CD4-positive, alpha-beta T cell treated with Interleukin-15 for 1 hour (primary cell): ENCODE data around the gene RXRB.
"Not testable (repeated sequence)": the region's sequence is repeated elsewhere in the genome, so short reads cannot be mapped to it uniquely, and the experiment has no call there.

ENCODE experiments used
- DNase-seq: peaks from one replicate; pipeline ENCODE4 v3.0.0-alpha.2; 2020

RXRB gene

DNA sequence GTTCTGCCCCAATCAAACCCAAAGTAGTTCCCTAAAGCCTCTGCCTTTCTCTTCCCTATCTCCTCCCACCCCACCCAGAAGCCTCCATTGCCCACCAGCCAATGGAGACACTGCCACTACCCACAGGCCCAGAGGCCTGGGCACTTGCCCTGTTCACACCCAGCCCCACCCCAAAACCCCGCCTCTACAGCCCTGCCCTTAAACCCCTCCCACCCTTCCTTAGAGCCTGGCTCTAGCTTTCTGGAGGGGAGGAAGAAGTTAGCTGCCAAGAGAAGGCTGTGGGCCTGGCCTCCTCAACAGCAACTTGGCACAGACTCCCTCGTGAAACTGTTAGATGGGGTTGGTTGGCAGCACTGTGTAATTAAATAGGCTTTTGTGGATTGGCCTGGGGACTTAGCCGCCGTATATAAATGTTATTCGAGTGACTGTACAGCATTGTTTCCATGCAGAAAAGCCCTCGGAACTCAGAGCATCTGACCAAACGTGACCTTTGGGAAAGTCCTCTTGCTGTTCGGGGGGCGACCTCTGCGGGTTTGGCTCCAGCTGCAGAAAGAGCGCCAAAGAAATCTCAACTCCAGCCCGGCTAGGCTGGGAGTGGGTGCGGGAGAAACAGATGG is 39.6 kb downstream of the RXRB start:
- no peak for DNase-seq

DNA sequence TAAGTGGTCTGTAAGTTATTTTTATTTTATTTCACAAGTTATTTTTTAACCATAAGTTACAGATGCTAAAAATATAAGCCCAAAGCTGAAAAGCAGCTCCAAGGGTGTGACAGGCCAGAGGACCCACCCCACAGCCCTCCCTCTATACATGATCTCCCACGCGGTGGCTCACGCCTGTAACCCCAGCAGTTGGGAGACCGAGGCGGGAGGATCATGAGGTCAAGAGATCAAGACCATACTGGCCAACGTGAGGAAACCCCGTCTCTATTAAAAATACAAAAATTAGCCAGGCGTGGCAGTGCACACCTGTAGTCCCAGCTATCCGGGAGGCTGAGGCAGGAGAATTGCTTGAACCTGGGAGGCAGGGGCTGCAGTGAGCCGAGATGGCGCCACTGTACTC is 40.4 kb downstream of the RXRB start:
- no peak for DNase-seq

DNA sequence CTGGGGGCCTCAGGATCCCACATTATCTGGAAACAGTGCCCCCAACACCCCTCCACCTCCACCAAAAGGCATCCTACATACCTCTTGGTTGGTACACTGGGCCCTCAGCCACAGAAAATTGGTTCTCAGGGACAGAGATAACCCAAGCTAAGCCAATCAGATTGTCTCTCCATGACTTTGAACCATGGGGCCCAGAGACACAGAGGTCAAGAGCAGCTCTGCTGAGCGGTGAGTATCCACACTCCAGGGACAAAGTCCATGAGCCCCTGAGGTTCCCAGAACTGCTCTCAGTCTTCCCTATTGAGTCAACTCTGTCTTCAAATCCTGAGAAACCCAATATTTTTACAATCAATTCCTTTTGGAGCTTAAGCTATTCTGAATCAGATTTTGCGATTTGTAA is 43.5 kb downstream of the RXRB start:
- no peak for DNase-seq

DNA sequence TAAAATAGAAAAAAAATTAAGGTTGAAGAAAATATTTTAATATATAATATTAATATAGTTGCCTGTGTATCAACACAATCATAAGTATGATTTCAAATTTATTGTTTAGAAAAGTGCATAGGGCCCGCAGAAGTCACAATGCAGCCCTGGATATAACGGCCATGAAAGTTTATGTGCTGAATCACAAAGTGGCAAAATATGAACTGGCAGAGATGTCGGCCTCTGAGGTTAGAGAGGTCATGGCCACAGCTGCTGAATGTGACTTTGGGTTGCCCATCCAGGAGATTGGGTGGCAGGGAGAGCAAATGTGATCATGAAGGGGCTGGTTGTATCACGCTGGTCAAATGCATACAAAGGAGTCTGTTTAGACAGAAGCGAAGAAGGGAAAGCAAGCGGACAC is 43.9 kb downstream of the RXRB start:
- no peak for DNase-seq

DNA sequence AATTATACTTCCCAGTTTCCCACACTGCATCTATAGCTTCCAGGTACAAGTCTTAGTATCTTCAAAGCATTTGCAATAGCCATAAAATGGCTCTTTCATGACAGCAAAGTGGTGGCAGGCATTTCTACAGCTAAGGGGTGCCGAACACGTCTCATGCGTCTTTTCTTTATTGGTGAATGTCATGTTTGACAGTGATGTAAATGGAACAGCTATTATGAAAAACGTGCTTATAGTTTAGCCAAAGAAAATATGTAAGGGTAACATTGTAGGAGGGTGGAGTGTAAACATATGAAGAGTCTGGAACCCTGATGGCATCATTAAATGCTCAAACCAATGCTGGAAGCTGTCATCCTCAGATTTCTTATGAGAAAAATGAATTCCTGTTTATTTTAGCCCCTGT is 46.1 kb downstream of the RXRB start:
- DNase-seq, result no peak

DNA sequence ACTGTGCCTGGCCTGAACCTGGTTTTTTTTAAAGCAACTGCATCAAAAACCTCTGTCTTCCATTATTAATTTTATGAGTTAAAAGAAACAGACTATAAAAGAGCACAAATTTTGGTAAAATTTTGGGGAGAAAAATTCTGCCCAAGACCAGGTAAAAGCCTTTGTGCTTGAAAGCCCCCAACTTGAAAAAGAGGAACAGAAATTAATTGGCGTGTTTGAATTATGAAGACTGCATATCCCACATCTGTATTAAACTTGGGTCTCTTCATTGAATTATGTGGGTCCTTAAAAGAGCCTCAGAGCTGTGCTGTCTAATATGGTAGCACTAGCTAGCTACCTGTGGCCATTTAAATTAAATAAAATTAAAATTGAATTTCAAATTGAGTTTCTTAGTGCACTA is 49.4 kb downstream of the RXRB start:
- no peak for DNase-seq

DNA sequence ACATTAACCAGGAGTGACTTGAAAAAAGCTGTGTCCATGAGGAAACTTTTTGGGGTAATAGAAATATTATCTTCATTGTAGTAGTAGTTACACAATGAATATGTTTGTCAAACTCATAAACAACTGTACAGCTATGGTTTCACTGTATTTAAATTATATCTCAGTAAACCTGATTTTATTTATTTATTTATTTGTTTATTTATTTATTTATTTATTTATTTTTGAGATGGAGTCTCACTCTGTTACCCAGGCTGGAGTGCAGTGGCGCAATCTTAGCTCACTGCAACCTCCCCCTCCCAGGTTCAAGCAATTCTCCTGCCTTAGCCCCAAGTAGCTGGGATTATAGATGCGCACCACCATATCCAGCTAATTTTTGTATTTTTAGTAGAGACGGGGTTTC is 49.9 kb downstream of the RXRB start:
- not testable (repeated sequence) for DNase-seq

DNA sequence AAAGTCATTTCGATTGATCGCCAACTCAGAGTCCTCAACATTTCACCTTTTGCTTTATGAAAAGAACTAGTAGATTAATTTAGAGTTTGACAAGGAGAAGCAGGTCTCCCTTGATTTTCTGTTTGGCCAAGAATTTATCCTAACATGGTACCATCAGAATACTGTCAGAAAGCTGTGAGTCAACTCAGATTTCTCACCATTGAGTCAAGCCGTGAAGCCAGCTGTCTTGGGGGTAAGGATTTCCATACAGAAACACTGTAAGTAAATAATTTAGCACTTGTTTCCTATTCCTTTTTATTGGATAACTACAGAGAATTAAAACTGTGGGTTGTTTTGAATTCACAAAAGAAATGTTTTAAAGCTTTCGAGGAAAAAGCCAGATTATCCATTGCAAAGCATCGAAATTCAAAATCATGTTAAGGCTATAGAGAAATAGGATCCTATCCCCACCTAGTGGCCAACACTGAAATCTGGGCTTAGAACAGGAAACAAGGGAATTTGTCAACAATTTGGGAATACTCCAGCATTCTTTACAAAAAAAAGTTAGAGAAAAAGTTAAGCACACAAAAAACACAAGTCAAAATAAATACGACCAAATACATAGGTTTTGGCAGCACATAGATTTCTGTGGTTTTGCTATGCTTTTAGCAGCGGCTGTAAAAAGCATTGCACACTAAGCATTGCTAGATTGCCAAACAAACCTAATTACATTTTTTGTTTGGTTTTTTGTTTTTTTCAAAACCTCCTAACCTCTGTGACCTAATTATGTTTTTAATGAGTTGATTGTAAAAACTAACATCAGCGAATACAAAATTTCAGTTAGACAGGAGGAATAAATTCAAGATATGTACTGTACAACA is 52.4 kb downstream of the RXRB start:
- DNase-seq, result no peak

DNA sequence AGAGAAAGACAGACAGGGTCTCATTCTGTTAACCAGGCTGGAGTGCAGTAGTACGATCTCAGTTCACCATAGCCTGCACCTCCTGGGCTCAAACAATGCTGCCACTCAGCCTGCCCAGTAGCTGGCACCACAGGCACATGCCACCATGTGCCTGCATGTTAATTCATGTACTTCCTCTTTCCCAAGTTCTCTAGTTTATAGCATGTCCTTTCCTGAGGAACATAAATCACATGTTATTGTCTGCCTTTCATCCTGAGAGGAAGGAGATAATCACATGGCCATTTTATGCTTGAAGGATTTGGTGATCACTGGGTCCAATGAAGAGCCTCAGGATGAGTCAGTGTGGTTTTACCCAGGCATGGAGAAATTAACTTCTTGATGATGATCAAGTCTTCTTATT is 56.1 kb downstream of the RXRB start:
- peak; percentile 25 for DNase-seq
